Upper lobe of left lung (tissue), 4 donors: ENCODE results near the gene DHX57.

Source experiments
- CTCF ChIP-seq, 6 experiments: fragments of 450-650 bp in 4 of 6; fragments of 200-600 bp in 2 of 6; sonication (generic) in 2 of 6; IDR thresholded peaks; one replicate each; pipeline ENCODE4 v1.5.1; 2016 to 2019; ENCODE audit warnings: antibody characterized with exemption in 6 of 6
- EP300 ChIP-seq, 4 donors: sonication (generic); formaldehyde crosslinking; IDR thresholded peaks; one replicate each; pipeline ENCODE4 v1.5.1; 2017; ENCODE audit warnings: antibody characterized with exemption in 4 of 4, control low read depth in 2 of 4
- POLR2A ChIP-seq, 4 donors: fragments of 450-650 bp; IDR thresholded peaks; one replicate each; pipeline ENCODE4 v1.5.1; 2016 to 2017; ENCODE audit warnings: antibody characterized with exemption in 4 of 4, mild to moderate bottlenecking in 2 of 4
- POLR2AphosphoS5 ChIP-seq, 2 donors: sonication (generic); formaldehyde crosslinking; IDR thresholded peaks; one replicate each; pipeline ENCODE4 v1.5.1; 2017; ENCODE audit warnings: antibody characterized with exemption in 2 of 2

GRCh38 chr2:38875227-38875575 lies 533 bp downstream of the DHX57 start:
- TF ChIP-seq POLR2AphosphoS5 (IDR thresholded peaks at IDR 0.05) (no peak), CTCF (IDR thresholded peaks at IDR 0.05) (no peak), EP300 (IDR thresholded peaks at IDR 0.05) (no peak), POLR2A (IDR thresholded peaks at IDR 0.05) (no peak)
